Measurements from ENCODE around the gene ZNF418. TPM values are rescaled to one million over a fixed set of nuclear protein-coding genes. Genes with fewer than 3 reads are reported as not detected.

ZNF418 gene
- total RNA-seq, 1 experiment from 2014 or later: 0.04 TPM

- H3K9me2 ChIP-seq (replicated peaks; ENCODE audit: low read length): no peaks in the 10 kb centered on the region
- BruUV-seq (replicated peaks): no TSS peak
- no peak overlapping the region; the same call in 1 of the 2 replicates for H3K9ac ChIP-seq (ENCODE audit: low read length)
- no peak overlapping the region for H2AFZ ChIP-seq (ENCODE audit: low read length)
- CTCF ChIA-PET: no interaction called here
- no peak overlapping the region for H3K27ac ChIP-seq (ENCODE audit: low read length)
- ATAC-seq (no peak), DNase-seq (no peak)
- no peaks in the 10 kb centered on the region for H3F3A ChIP-seq (ENCODE audit: low read length, unreplicated experiment)
- peak overlapping the region; percentile 83 for H3K4me2 ChIP-seq (ENCODE audit: low read length)
- intact Hi-C loops (cut with micrococcal nuclease): no loop called here
- POLR2A ChIA-PET (ENCODE audit: unreplicated experiment): no interaction called here
- H3K9me3 ChIP-seq (ENCODE audit: low read length): peaks cover 55% of the 10 kb centered on the region
- H3K4me1 ChIP-seq (ENCODE audit: insufficient read depth, low read length): no peaks in the 10 kb centered on the region
- H3K79me2 ChIP-seq (ENCODE audit: low read length): peaks cover 25% of the 10 kb centered on the region
- H4K20me1 ChIP-seq (ENCODE audit: low read length): no peaks in the 10 kb centered on the region
- peak overlapping the region; percentile 83 for H3K4me3 ChIP-seq (ENCODE audit: low read length)
- H3K36me3 ChIP-seq (ENCODE audit: low read depth, low read length): peaks cover 47% of the 10 kb centered on the region
- H3K27me3 ChIP-seq (ENCODE audit: low read length): no peaks in the 10 kb centered on the region
- TF ChIP-seq CTCF (conservative IDR thresholded peaks at IDR 0.05; ENCODE audit: low read depth, low read length) (no peak), EZH2phosphoT487 (IDR thresholded peaks at IDR 0.05; ENCODE audit: borderline replicate concordance, low read length) (no peak), EZH2 (IDR thresholded peaks at IDR 0.05; ENCODE audit: low read length, unreplicated experiment) (no peak)
These were observed 11.1 kb upstream of the ZNF418 start for GRCh38 chr19:57946316-57946715.

GRCh38 chr19:57941593-57941992, 6.4 kb upstream of the ZNF418 start:
- ChIA-PET POLR2A (ENCODE audit: unreplicated experiment) (no interaction called here), CTCF (no interaction called here)
- no peaks in the 10 kb centered on the region for H3F3A ChIP-seq (ENCODE audit: low read length, unreplicated experiment)
- H3K4me1 ChIP-seq (ENCODE audit: insufficient read depth, low read length): no peaks in the 10 kb centered on the region
- no peaks in the 10 kb centered on the region for H4K20me1 ChIP-seq (ENCODE audit: low read length)
- no peak overlapping the region for H2AFZ ChIP-seq (ENCODE audit: low read length)
- no peak for ATAC-seq
- intact Hi-C loops (cut with micrococcal nuclease): no loop called here
- H3K27me3 ChIP-seq (ENCODE audit: low read length): no peaks in the 10 kb centered on the region
- H3K36me3 ChIP-seq (ENCODE audit: low read depth, low read length): peaks cover 76% of the 10 kb centered on the region
- TF ChIP-seq CTCF (conservative IDR thresholded peaks at IDR 0.05; ENCODE audit: low read depth, low read length): no peak
- TF ChIP-seq EZH2phosphoT487 (IDR thresholded peaks at IDR 0.05; ENCODE audit: borderline replicate concordance, low read length): no peak
- TF ChIP-seq EZH2 (IDR thresholded peaks at IDR 0.05; ENCODE audit: low read length, unreplicated experiment): no peak
- no peak overlapping the region for H3K9ac ChIP-seq (ENCODE audit: low read length)
- peaks cover 66% of the 10 kb centered on the region for H3K9me3 ChIP-seq (ENCODE audit: low read length)
- H3K9me2 ChIP-seq (replicated peaks; ENCODE audit: low read length): no peaks in the 10 kb centered on the region
- no peak overlapping the region for H3K4me2 ChIP-seq (ENCODE audit: low read length)
- H3K27ac ChIP-seq (ENCODE audit: low read length): no peak overlapping the region
- DNase-seq: no peak
- peaks cover 16% of the 10 kb centered on the region for H3K79me2 ChIP-seq (ENCODE audit: low read length)
- H3K4me3 ChIP-seq (ENCODE audit: low read length): no peak overlapping the region; the same call in 1 of the 2 replicates
- BruUV-seq (replicated peaks): no TSS peak

- no TSS peak for BruUV-seq (replicated peaks)
- no peak overlapping the region for H3K27ac ChIP-seq (ENCODE audit: low read length)
- H3K9ac ChIP-seq (ENCODE audit: low read length): no peak overlapping the region
- peaks cover 36% of the 10 kb centered on the region for H3K36me3 ChIP-seq (ENCODE audit: low read depth, low read length)
- ChIA-PET POLR2A (ENCODE audit: unreplicated experiment) (no interaction called here), CTCF (interaction anchor here (0.6 kb wide), 1 partner anchor 142 kb away, joined by 4 read pairs; no protein-coding TSS in a partner anchor)
- peaks cover 65% of the 10 kb centered on the region for H3K9me3 ChIP-seq (ENCODE audit: low read length)
- H3K4me2 ChIP-seq (ENCODE audit: low read length): no peak overlapping the region
- no peaks in the 10 kb centered on the region for H3K4me1 ChIP-seq (ENCODE audit: insufficient read depth, low read length)
- no peak overlapping the region for H3K4me3 ChIP-seq (ENCODE audit: low read length)
- no peaks in the 10 kb centered on the region for H3K79me2 ChIP-seq (ENCODE audit: low read length)
- no peak for TF ChIP-seq EZH2phosphoT487 (IDR thresholded peaks at IDR 0.05; ENCODE audit: borderline replicate concordance, low read length)
- no peak for TF ChIP-seq CTCF (conservative IDR thresholded peaks at IDR 0.05; ENCODE audit: low read depth, low read length)
- no peak for TF ChIP-seq EZH2 (IDR thresholded peaks at IDR 0.05; ENCODE audit: low read length, unreplicated experiment)
- no peak overlapping the region for H2AFZ ChIP-seq (ENCODE audit: low read length)
- ATAC-seq (no peak), DNase-seq (no peak)
- intact Hi-C loops (cut with micrococcal nuclease): no loop called here
- H4K20me1 ChIP-seq (ENCODE audit: low read length): no peaks in the 10 kb centered on the region
- no peaks in the 10 kb centered on the region for H3F3A ChIP-seq (ENCODE audit: low read length, unreplicated experiment)
- no peaks in the 10 kb centered on the region for H3K27me3 ChIP-seq (ENCODE audit: low read length)
- H3K9me2 ChIP-seq (replicated peaks; ENCODE audit: low read length): no peaks in the 10 kb centered on the region
These were observed 529 bp upstream of the ZNF418 start for GRCh38 chr19:57935731-57936130.
